ENCODE data around the gene NR1D1. TPM values are rescaled to one million over a fixed set of nuclear protein-coding genes. Genes with fewer than 3 reads are reported as not detected.
"Not testable (repeated sequence)": the region's sequence is repeated elsewhere in the genome, so short reads cannot be mapped to it uniquely, and the experiment has no call there.

The NR1D1 gene
- 10 to 100 TPM; 10.3 to 29.1 TPM for total RNA-seq

DNA sequence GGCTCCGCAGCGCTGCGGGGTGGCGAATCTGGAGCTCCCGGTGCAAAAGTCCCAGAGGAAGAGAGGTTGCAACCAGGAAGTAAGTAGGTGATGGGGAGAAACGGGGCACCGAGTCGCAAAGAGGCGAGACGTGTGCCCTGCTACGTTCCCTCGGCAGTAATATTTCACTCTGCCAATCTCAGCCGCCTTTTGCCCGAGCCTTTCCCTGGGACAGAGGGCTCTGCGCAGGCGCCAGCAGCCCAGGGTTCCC is at the start of gene NR1D1:
TSS of gene NR1D1 (minus strand) at position 171 of the 250 bp plus-strand sequence. CDS start 495 bp downstream, outside the sequence.
- peaks cover 36 to 76% of the 10 kb centered on the region in 2 donors for H3K4me1 ChIP-seq (ENCODE audit: control insufficient read depth in 1 of 2, low read depth in 2 of 2)
- peak within 1 kb of the TSS; percentile 95 to 100 for H3K27ac ChIP-seq
- H3K27me3 ChIP-seq (replicated peaks; ENCODE audit: insufficient read depth) = no peaks in the 10 kb centered on the region
- no peaks in the 10 kb centered on the region for H3K9me3 ChIP-seq
- H3K4me3 ChIP-seq = peak within 1 kb of the TSS; percentile 82
- TF ChIP-seq, protein P1, sequence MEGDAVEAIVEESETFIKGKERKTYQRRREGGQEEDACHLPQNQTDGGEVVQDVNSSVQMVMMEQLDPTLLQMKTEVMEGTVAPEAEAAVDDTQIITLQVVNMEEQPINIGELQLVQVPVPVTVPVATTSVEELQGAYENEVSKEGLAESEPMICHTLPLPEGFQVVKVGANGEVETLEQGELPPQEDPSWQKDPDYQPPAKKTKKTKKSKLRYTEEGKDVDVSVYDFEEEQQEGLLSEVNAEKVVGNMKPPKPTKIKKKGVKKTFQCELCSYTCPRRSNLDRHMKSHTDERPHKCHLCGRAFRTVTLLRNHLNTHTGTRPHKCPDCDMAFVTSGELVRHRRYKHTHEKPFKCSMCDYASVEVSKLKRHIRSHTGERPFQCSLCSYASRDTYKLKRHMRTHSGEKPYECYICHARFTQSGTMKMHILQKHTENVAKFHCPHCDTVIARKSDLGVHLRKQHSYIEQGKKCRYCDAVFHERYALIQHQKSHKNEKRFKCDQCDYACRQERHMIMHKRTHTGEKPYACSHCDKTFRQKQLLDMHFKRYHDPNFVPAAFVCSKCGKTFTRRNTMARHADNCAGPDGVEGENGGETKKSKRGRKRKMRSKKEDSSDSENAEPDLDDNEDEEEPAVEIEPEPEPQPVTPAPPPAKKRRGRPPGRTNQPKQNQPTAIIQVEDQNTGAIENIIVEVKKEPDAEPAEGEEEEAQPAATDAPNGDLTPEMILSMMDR (IDR thresholded peaks at IDR 0.05) = no peak
- ATAC-seq (ENCODE audit: insufficient number of reproducible peaks, low FRiP score, low read depth) (no peak), DNase-seq (ENCODE audit: low spot score) (no peak)
- peaks cover 14% of the 10 kb centered on the region for H3K36me3 ChIP-seq

DNA sequence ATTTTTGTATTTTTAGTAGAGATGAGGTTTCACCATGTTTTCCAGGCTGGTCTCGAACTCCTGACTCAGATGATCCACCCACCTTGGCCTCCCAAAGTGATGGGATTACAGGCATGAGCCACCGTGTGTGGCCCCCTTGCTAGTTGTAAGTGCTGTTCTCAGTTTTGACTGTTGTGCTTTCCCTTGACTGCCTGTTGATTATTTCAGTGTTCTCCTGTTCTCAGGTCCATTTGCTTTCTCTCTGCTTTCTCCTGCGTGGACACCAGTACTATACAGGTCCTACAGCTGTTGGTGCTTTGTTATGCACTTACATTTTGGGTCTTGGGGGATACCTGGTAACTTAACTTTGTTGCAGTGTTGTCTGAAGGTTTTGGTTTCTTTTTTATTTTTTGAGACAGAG is 48.1 kb upstream of the NR1D1 start:
- DNase-seq (ENCODE audit: low spot score) (no peak), ATAC-seq (ENCODE audit: insufficient number of reproducible peaks, low FRiP score, low read depth) (no peak)
- TF ChIP-seq, protein P1 (IDR thresholded peaks at IDR 0.05) = no peak
- Histone ChIP-seq H3K4me3 (no peak overlapping the region), H3K36me3 (peaks cover 22% of the 10 kb centered on the region), H3K4me1 (ENCODE audit: control insufficient read depth in 1 of 2, low read depth in 2 of 2) (peaks cover 11 to 17% of the 10 kb centered on the region in 2 donors), H3K27ac (no peak overlapping the region), H3K27me3 (replicated peaks; ENCODE audit: insufficient read depth) (no peaks in the 10 kb centered on the region), H3K9me3 (no peaks in the 10 kb centered on the region)

DNA sequence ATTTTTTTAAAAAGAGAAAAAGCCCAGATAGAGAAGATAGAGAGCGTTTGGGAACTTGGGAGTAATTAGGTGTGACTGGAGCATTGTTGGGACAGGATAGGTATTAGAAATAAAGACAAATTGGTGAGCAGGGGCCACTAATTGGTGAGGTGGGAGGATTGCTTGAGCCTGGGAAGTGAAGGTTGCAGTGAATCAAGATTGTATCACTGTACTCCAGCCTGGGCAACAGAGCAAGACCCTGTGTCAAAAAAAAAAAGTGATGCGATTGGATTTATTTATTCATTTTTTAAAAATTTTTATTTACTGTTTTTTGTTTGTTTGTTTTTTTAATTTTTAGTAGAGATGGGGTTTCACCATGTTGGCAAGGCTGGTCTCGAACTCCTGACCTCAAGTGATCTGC is 45.1 kb upstream of the NR1D1 start:
- H3K36me3 ChIP-seq = peaks cover 26% of the 10 kb centered on the region
- no peak overlapping the region for H3K27ac ChIP-seq
- H3K4me1 ChIP-seq (ENCODE audit: control insufficient read depth in 1 of 2, low read depth in 2 of 2) = peaks cover 15 to 32% of the 10 kb centered on the region in 2 donors
- H3K4me3 ChIP-seq = no peak overlapping the region
- TF ChIP-seq, protein P1 (IDR thresholded peaks at IDR 0.05) = no peak
- no peaks in the 10 kb centered on the region for H3K27me3 ChIP-seq (replicated peaks; ENCODE audit: insufficient read depth)
- ATAC-seq (ENCODE audit: insufficient number of reproducible peaks, low FRiP score, low read depth) = no peak
- no peaks in the 10 kb centered on the region for H3K9me3 ChIP-seq
- no peak for DNase-seq (ENCODE audit: low spot score)

DNA sequence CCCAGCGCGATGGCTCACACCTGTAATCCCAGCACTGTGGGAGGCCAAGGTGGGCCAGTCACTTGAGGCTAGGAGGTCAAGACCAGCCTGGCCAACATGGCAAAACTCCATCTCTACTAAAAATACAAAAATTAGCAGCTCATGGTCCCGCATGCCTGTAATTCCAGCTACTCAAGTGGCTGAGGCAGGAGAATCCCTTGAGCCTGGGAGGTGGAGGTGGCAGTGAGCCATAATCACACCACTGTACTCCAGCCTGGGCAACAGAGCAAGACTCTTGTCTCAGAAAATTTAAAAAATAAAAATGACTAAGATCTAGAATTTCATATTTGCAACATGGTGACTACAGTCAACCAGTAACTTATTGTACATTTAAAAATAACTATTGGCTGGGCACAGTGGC is 42.8 kb upstream of the NR1D1 start:
- peaks cover 11% of the 10 kb centered on the region for H3K36me3 ChIP-seq
- not testable (repeated sequence) for DNase-seq (ENCODE audit: low spot score); H3K27ac ChIP-seq

DNA sequence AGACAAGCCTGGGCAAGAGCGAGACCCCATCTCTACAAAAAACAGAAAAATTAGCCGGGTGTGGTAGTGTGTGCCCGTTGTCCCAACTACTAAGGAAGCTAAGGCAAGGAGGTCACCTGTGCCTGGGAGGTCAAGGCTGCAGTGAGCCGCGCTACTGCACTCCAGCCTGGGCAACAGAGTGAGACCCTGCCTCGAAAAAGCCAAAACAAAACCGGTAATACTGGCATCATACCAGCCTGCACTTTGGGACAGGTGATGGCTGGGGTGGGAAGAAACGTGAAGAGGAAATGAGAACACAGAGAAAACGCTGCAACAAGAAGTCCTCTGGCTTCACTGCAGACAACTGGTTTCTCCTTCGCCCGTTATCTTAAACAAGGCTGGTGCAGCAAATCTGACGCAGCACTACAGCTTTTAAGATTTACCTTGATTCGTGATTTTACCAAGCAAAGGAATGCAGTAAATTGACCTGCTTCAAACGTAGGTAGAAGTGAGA is 39.2 kb upstream of the NR1D1 start:
- Histone ChIP-seq H3K36me3 (peaks cover 14% of the 10 kb centered on the region), H3K27ac (peak overlapping the region; percentile 96 to 99), H3K4me1 (ENCODE audit: control insufficient read depth in 1 of 2, low read depth in 2 of 2) (peaks cover 11 to 31% of the 10 kb centered on the region in 2 donors), H3K4me3 (peak overlapping the region; percentile 98), H3K27me3 (replicated peaks; ENCODE audit: insufficient read depth) (no peaks in the 10 kb centered on the region), H3K9me3 (no peaks in the 10 kb centered on the region)
- ATAC-seq (ENCODE audit: insufficient number of reproducible peaks, low FRiP score, low read depth) = no peak
- no peak for DNase-seq (ENCODE audit: low spot score)
- TF ChIP-seq, protein P1 (IDR thresholded peaks at IDR 0.05) = no peak

More for the DNA sequence above, 42.8 kb upstream of the NR1D1 start:
- not testable (repeated sequence) for H3K9me3 ChIP-seq; H3K4me3 ChIP-seq; H3K27me3 ChIP-seq (replicated peaks; ENCODE audit: insufficient read depth); ATAC-seq (ENCODE audit: insufficient number of reproducible peaks, low FRiP score, low read depth)
- peaks cover 22 to 44% of the 10 kb centered on the region in 2 donors for H3K4me1 ChIP-seq (ENCODE audit: control insufficient read depth in 1 of 2, low read depth in 2 of 2)

DNA sequence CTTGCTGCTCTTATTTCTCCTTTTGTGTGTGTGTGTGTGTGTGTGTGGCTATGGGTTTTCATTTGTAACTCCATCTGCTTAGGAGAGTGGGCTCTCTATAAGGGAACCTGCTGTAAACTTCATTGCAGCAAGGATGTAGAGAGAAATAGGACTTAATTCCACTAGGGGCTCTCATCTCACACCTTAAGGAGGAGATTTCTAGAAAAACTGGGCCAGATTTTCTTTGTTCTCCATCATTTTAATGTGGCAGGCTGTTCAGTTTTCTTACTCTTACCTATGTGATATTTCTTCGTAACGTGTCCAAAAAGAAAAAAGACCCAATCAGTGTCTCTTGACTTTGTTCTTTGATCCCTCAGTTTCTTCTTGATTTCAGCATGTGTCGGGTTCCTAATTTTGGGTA is 35.4 kb upstream of the NR1D1 start:
- DNase-seq (ENCODE audit: low spot score) = no peak
- ATAC-seq (ENCODE audit: insufficient number of reproducible peaks, low FRiP score, low read depth) = no peak
- TF ChIP-seq, protein P1 (IDR thresholded peaks at IDR 0.05) = no peak
- H3K4me3 ChIP-seq = no peak overlapping the region
- peaks cover 8 to 17% of the 10 kb centered on the region in 2 donors for H3K4me1 ChIP-seq (ENCODE audit: control insufficient read depth in 1 of 2, low read depth in 2 of 2)
- H3K9me3 ChIP-seq = no peaks in the 10 kb centered on the region
- no peaks in the 10 kb centered on the region for H3K27me3 ChIP-seq (replicated peaks; ENCODE audit: insufficient read depth)
- peak overlapping the region in 1 of 2 donors; percentile 7 for H3K27ac ChIP-seq
- peaks cover 34% of the 10 kb centered on the region for H3K36me3 ChIP-seq

Measured in thoracic aorta (tissue), 2 donors.